CD14-positive monocyte (primary cell): Measurements from ENCODE around the gene CSE1L. TPM values are rescaled to one million over a fixed set of nuclear protein-coding genes. Genes with fewer than 3 reads are reported as not detected.

Experiments
- DNase-seq, 3 donors: peaks; one replicate each; pipeline ENCODE4 v3.0.0-alpha.2; 2011 to 2022
- H2AFZ ChIP-seq: 2 replicates; pipeline ENCODE4 v1.6.0; 2012; ENCODE audit warnings: mild to moderate bottlenecking, low read depth, low read length, inconsistent platforms; ENCODE audit not compliant: insufficient read depth, poor library complexity, severe bottlenecking
- H3K27ac ChIP-seq, 2 donors: 1 replicate in 1 of 2; 2 replicates in 1 of 2; pipeline ENCODE4 v1.5.1; 2012 to 2013; ENCODE audit warnings: low read length in 2 of 2, control low read depth in 1 of 2, inconsistent platforms in 1 of 2, low read depth in 1 of 2, mild to moderate bottlenecking in 1 of 2
- H3K27me3 ChIP-seq, 2 donors: one replicate each; pipeline versions ENCODE4 v1.6.0 to v1.6.1; 2011 to 2013; ENCODE audit warnings: low read length in 2 of 2; ENCODE audit not compliant: control insufficient read depth in 2 of 2, insufficient read depth in 2 of 2
- H3K36me3 ChIP-seq, 2 donors: replicated peaks in 1 of 2; 1 replicate in 1 of 2; 2 replicates in 1 of 2; pipeline versions ENCODE4 v1.5.1 to v1.6.1; 2012 to 2013; ENCODE audit warnings: low read length in 2 of 2, control low read depth in 1 of 2, inconsistent platforms in 1 of 2, mild to moderate bottlenecking in 1 of 2; ENCODE audit not compliant: insufficient read depth in 2 of 2, control insufficient read depth in 1 of 2
- H3K4me1 ChIP-seq, 2 donors: 1 replicate in 1 of 2; 2 replicates in 1 of 2; pipeline versions ENCODE4 v1.5.1 to v1.6.1; 2012 to 2013; ENCODE audit warnings: low read length in 2 of 2, control low read depth in 1 of 2, inconsistent platforms in 1 of 2, mild to moderate bottlenecking in 1 of 2, moderate library complexity in 1 of 2; ENCODE audit not compliant: insufficient read depth in 2 of 2, control insufficient read depth in 1 of 2
- H3K4me2 ChIP-seq: replicated peaks from 2 replicates; pipeline ENCODE3; 2012; ENCODE audit warnings: low read length, moderate library complexity, mild to moderate bottlenecking; ENCODE audit not compliant: poor library complexity, severe bottlenecking; ENCODE audit errors: extremely low read depth
- H3K4me3 ChIP-seq, 3 experiments: fragments of 200-600 bp in 1 of 3; sonication (generic) in 1 of 3; replicated peaks in 1 of 3; 1 replicate in 2 of 3; 2 replicates in 1 of 3; pipeline ENCODE4 v1.5.1; 2011 to 2013; ENCODE audit warnings: low read length in 3 of 3, mild to moderate bottlenecking in 3 of 3, control low read depth in 2 of 3, low read depth in 2 of 3, inconsistent platforms in 1 of 3, moderate library complexity in 1 of 3
- H3K79me2 ChIP-seq: 2 replicates; pipeline ENCODE4 v1.6.0; 2012; ENCODE audit warnings: mild to moderate bottlenecking, control low read depth, inconsistent platforms, low read length, moderate library complexity; ENCODE audit not compliant: insufficient read depth
- H3K9ac ChIP-seq: 2 replicates; pipeline ENCODE4 v1.6.0; 2017; ENCODE audit warnings: low read length, mild to moderate bottlenecking; ENCODE audit not compliant: insufficient read depth, poor library complexity, severe bottlenecking
- H3K9me3 ChIP-seq, 2 donors: replicated peaks in 1 of 2; 1 replicate in 1 of 2; 2 replicates in 1 of 2; pipeline versions ENCODE4 v1.5.1 to v1.6.1; 2012 to 2013; ENCODE audit warnings: low read length in 2 of 2, control low read depth in 1 of 2; ENCODE audit not compliant: control insufficient read depth in 1 of 2, insufficient read depth in 1 of 2
- H4K20me1 ChIP-seq: 2 replicates; pipeline ENCODE4 v1.6.0; 2012; ENCODE audit warnings: mild to moderate bottlenecking, low read length, control low read depth, moderate library complexity; ENCODE audit not compliant: insufficient read depth
- H3K27ac Mint-ChIP-seq, 7 donors: one replicate each; pipeline ENCODE4 v1.8.0; 2020; ENCODE audit warnings: mild to moderate bottlenecking in 7 of 7, mixed read lengths in 7 of 7, moderate library complexity in 6 of 7, inconsistent platforms in 2 of 7
- H3K27me3 Mint-ChIP-seq, 3 donors: one replicate each; pipeline ENCODE4 v1.8.0; 2021 to 2022; ENCODE audit warnings: low read depth in 3 of 3, mild to moderate bottlenecking in 3 of 3, mixed read lengths in 3 of 3, moderate library complexity in 3 of 3, inconsistent platforms in 1 of 3
- H3K36me3 Mint-ChIP-seq, 2 donors: one replicate each; pipeline ENCODE4 v1.8.0; 2020; ENCODE audit warnings: mixed read lengths in 2 of 2, inconsistent platforms in 1 of 2, mild to moderate bottlenecking in 1 of 2
- H3K4me1 Mint-ChIP-seq: one replicate; pipeline ENCODE4 v1.8.0; 2020; ENCODE audit warnings: mild to moderate bottlenecking, mixed read lengths
- H3K4me3 Mint-ChIP-seq, 2 donors: one replicate each; pipeline ENCODE4 v1.8.0; 2020; ENCODE audit warnings: mild to moderate bottlenecking in 2 of 2, mixed read lengths in 2 of 2, moderate library complexity in 1 of 2
- H3K9me3 Mint-ChIP-seq, 7 donors: one replicate each; pipeline ENCODE4 v1.8.0; 2020 to 2022; ENCODE audit warnings: mixed read lengths in 7 of 7, mild to moderate bottlenecking in 6 of 7, moderate library complexity in 6 of 7, inconsistent platforms in 2 of 7
- CTCF ChIP-seq: fragments of 200-600 bp; IDR thresholded peaks from one replicate; pipeline ENCODE4 v1.8.0; 2022; ENCODE audit warnings: antibody characterized with exemption, mild to moderate bottlenecking
- WGBS: methylation state at CpG from one replicate; pipeline ENCODE4 v1.1.5; 2013; ENCODE audit warnings: missing lambda C conversion rate; ENCODE audit not compliant: insufficient coverage; 5-methylcytosine and 5-hydroxymethylcytosine counted together
- intact Hi-C, 2 donors: fragments of 100-400 bp; cut with micrococcal nuclease; formaldehyde crosslinking; loops; one replicate each; pipeline versions ENCODE4 v1.15.0 to v1.15.1; 2023
- polyA minus RNA-seq: library from RNA; depleted of rRNA, polyadenylated mRNA; stranded (reverse); fragments of >200 nt; gene quantifications from 2 replicates; pipeline ENCODE4 v1.2.3, GENCODE V29; 2012
- polyA plus RNA-seq, 3 donors: library from polyadenylated mRNA; depleted of rRNA in 1 of 3; unstranded in 2 of 3; stranded (reverse) in 1 of 3; fragments of 300-500 nt in 2 of 3; fragments of >200 nt in 1 of 3; fragmentation: Illumina TruSeq in 2 of 3; gene quantifications; 1 replicate in 2 of 3; 2 replicates in 1 of 3; pipeline ENCODE4 v1.2.3, GENCODE V29; 2012 to 2021
- total RNA-seq, 12 experiments: library from RNA in 1 of 12; stranded (reverse) in 1 of 12; fragments of 120-200 nt in 1 of 12; gene quantifications; one replicate each; pipeline ENCODE4 v1.2.4 and lab custom pipeline; 2013 to 2026; ENCODE audit warnings: mixed read lengths in 6 of 12, inconsistent platforms in 1 of 12

CSE1L gene
- total RNA-seq (2013): 31.9 TPM
- polyA plus RNA-seq (10 to 100 TPM in 2 of 3 donors, 1 to 10 TPM in 1; 8.5 to 22.0 (median 19.4) TPM), polyA minus RNA-seq (10.1 and 14.1 TPM in 2 replicates), total RNA-seq (lab: John Stamatoyannopoulos, UW) (26.7 to 89.5 (median 36.2) reads per million in 11 experiments)

- peak within 1 kb of the TSS; percentile 99 for H3K4me2 ChIP-seq
- H2AFZ ChIP-seq: peak within 1 kb of the TSS; percentile 86
- H3K4me3 Mint-ChIP-seq: peak within 1 kb of the TSS; percentile 98
Measured at GRCh38 chr20:49046087-49046900, at the start of gene CSE1L. Gene CSE1L, plus strand, starts transcription at chr20:49046312. Its CDS starts 12,152 bp downstream, at chr20:49058464.

More at GRCh38 chr20:49046087-49046900, at the start of gene CSE1L:
- H3K27me3 Mint-ChIP-seq: peaks cover 0 to 7% (median 0%) of the 10 kb centered on the region in 3 donors
- Histone ChIP-seq H3K9ac (peak within 1 kb of the TSS; percentile 88), H3K4me1 (peaks cover 29 to 35% of the 10 kb centered on the region in 2 donors), H3K27ac (peak within 1 kb of the TSS; percentile 98 to 99), H4K20me1 (peaks cover 30% of the 10 kb centered on the region), H3K9me3 (no peaks in the 10 kb centered on the region), H3K4me3 (peak within 1 kb of the TSS; percentile 57 to 100 (median 88)), H3K79me2 (peaks cover 56% of the 10 kb centered on the region), H3K27me3 (no peaks in the 10 kb centered on the region), H3K36me3 (peaks cover 2 to 6% of the 10 kb centered on the region in 2 donors)
- H3K9me3 Mint-ChIP-seq: no peaks in the 10 kb centered on the region
- no peak for TF ChIP-seq CTCF
- 0% methylated on average over 77 of the region's 80 CpGs for WGBS
- peak; percentile 96 to 97 (median 97) for DNase-seq
- H3K36me3 Mint-ChIP-seq: peaks cover under 1 to 8% of the 10 kb centered on the region in 2 donors
- H3K27ac Mint-ChIP-seq: peak within 1 kb of the TSS; percentile 98 to 100 (median 99)
- H3K4me1 Mint-ChIP-seq: peaks cover 28% of the 10 kb centered on the region
- intact Hi-C loops: no loop called here
